Measurements from ENCODE around the gene NUPR2. TPM values are rescaled to one million over a fixed set of nuclear protein-coding genes. Genes with fewer than 3 reads are reported as not detected.

Gene NUPR2
- total RNA-seq (2014; rRNA removed; shearing (Covaris generic)) = not detected in 2 replicates
- polyA plus RNA-seq (2016; fragmentation: Nextera tagmentation; extraction: Ambion mirVana) = not detected in 2 replicates
- long read RNA-seq = 0 reads

- Histone ChIP-seq H3K4me2 (no peak within 1 kb of the TSS), H3K4me3 (no peak within 1 kb of the TSS), H3K79me2 (replicated peaks; ENCODE audit: insufficient read depth) (no peaks in the 10 kb centered on the region), H3K27me3 (ENCODE audit: insufficient read depth) (no peaks in the 10 kb centered on the region), H3K36me3 (ENCODE audit: insufficient read depth) (no peaks in the 10 kb centered on the region), H3K9me2 (ENCODE audit: insufficient read depth) (no peaks in the 10 kb centered on the region), H2AFZ (no peak within 1 kb of the TSS), H4K20me1 (replicated peaks; ENCODE audit: insufficient read depth) (no peaks in the 10 kb centered on the region), H3F3A (replicated peaks; ENCODE audit: low read depth) (no peaks in the 10 kb centered on the region), H3K4me1 (ENCODE audit: insufficient read depth) (no peaks in the 10 kb centered on the region), H3K27ac (ENCODE audit: low read depth) (no peak within 1 kb of the TSS)
- no peak within 1 kb of the TSS for H3K27ac Mint-ChIP-seq
- H3K27me3 Mint-ChIP-seq (ENCODE audit: insufficient read depth, low read depth, poor library complexity) = no peaks in the 10 kb centered on the region
- ATAC-seq = no peak
- no peak for DNase-seq (ENCODE audit: low spot score)
- H3K4me1 Mint-ChIP-seq = no peaks in the 10 kb centered on the region
- no peak within 1 kb of the TSS for H3K4me3 Mint-ChIP-seq
- no peak for TF ChIP-seq ZNF331 (CRISPR knock-in tag; IDR thresholded peaks at IDR 0.05; ENCODE audit: low read depth)
- peaks cover 26% of the 10 kb centered on the region for H3K36me3 Mint-ChIP-seq (ENCODE audit: low read depth)
- H3K9me3 Mint-ChIP-seq = peaks cover 94% of the 10 kb centered on the region
Observed at GRCh38 chr7:56115852-56116538, at the start of gene NUPR2. Gene NUPR2 (minus strand): TSS chr7:56116417. CDS start chr7:56116314, 103 bp downstream.

- H3F3A ChIP-seq (replicated peaks; ENCODE audit: low read depth) = no peaks in the 10 kb centered on the region
- ATAC-seq (no peak), DNase-seq (ENCODE audit: low spot score) (no peak)
- no peaks in the 10 kb centered on the region for H3K27me3 ChIP-seq (ENCODE audit: insufficient read depth)
- H2AFZ ChIP-seq = no peak overlapping the region
- H3K4me3 Mint-ChIP-seq = no peak overlapping the region
- H4K20me1 ChIP-seq (replicated peaks; ENCODE audit: insufficient read depth) = no peaks in the 10 kb centered on the region
- no peaks in the 10 kb centered on the region for H3K4me1 ChIP-seq (ENCODE audit: insufficient read depth)
- no peaks in the 10 kb centered on the region for H3K4me1 Mint-ChIP-seq
- no peaks in the 10 kb centered on the region for H3K9me2 ChIP-seq (ENCODE audit: insufficient read depth)
- H3K36me3 ChIP-seq (ENCODE audit: insufficient read depth) = no peaks in the 10 kb centered on the region
- H3K4me3 ChIP-seq = no peak overlapping the region
- peaks cover 97% of the 10 kb centered on the region for H3K9me3 Mint-ChIP-seq
- no peaks in the 10 kb centered on the region for H3K79me2 ChIP-seq (replicated peaks; ENCODE audit: insufficient read depth)
- no peak overlapping the region for H3K27ac Mint-ChIP-seq
- no peak overlapping the region for H3K4me2 ChIP-seq
- no peak overlapping the region for H3K27ac ChIP-seq (ENCODE audit: low read depth)
- H3K36me3 Mint-ChIP-seq (ENCODE audit: low read depth) = peaks cover 42% of the 10 kb centered on the region
- peaks cover 8% of the 10 kb centered on the region for H3K27me3 Mint-ChIP-seq (ENCODE audit: insufficient read depth, low read depth, poor library complexity)
- TF ChIP-seq JUNB (IDR thresholded peaks at IDR 0.05; ENCODE audit: unreplicated experiment) (no peak), CTCF (conservative IDR thresholded peaks at IDR 0.05; ENCODE audit: low read depth in 2 of 2) (no peak), EZH2 (IDR thresholded peaks at IDR 0.05; ENCODE audit: low read depth, unreplicated experiment) (no peak), STAT1 (IDR thresholded peaks at IDR 0.05; ENCODE audit: unreplicated experiment) (no peak), REST (IDR thresholded peaks at IDR 0.05; ENCODE audit: unreplicated experiment) (no peak), CREB1 (CRISPR knock-in tag; IDR thresholded peaks at IDR 0.05; ENCODE audit: low read depth) (no peak), NANOG (IDR thresholded peaks at IDR 0.05; ENCODE audit: borderline replicate concordance) (no peak), ZNF462 (CRISPR knock-in tag; IDR thresholded peaks at IDR 0.05) (no peak)
Observed at GRCh38 chr7:56157238-56157790, 41.1 kb upstream of the NUPR2 start.

Data from GM23338 (cell line).